Neural cell (in vitro differentiated cells): Measurements from ENCODE around the gene HTD2. TPM values are rescaled to one million over a fixed set of nuclear protein-coding genes. Genes with fewer than 3 reads are reported as not detected.

ENCODE experiments used
- H2AFZ ChIP-seq: fragments of 200-600, 300-800 bp; sonication (generic), shearing (Covaris generic); 2 replicates; pipeline ENCODE4 v1.6.0; 2014; ENCODE audit warnings: low read depth, mild to moderate bottlenecking, antibody characterized with exemption, low read length, moderate library complexity
- H3F3A ChIP-seq: fragments of 200-600 bp; shearing (Covaris generic); 2 replicates; pipeline ENCODE4 v1.6.1; 2016; ENCODE audit warnings: mild to moderate bottlenecking, moderate library complexity, mixed read lengths, antibody characterized with exemption, low read length; ENCODE audit not compliant: insufficient read depth, poor library complexity, severe bottlenecking
- H3K27ac ChIP-seq: fragments of 200-600, 300-800 bp; sonication (generic), shearing (Covaris generic); 2 replicates; pipeline ENCODE4 v1.5.1; 2014; ENCODE audit warnings: mild to moderate bottlenecking, low read length, moderate library complexity
- H3K27me3 ChIP-seq: fragments of 300-800, 200-600 bp; sonication (generic), shearing (Covaris generic); 2 replicates; pipeline ENCODE4 v1.6.0; 2014; ENCODE audit warnings: mild to moderate bottlenecking, low read depth, low read length, moderate library complexity; ENCODE audit not compliant: insufficient read depth
- H3K36me3 ChIP-seq: fragments of 300-800, 200-600 bp; sonication (generic), shearing (Covaris generic); 2 replicates; pipeline ENCODE4 v1.5.1; 2014; ENCODE audit warnings: mild to moderate bottlenecking, antibody characterized with exemption, low read length, moderate library complexity; ENCODE audit not compliant: insufficient read depth
- H3K4me2 ChIP-seq: fragments of 300-800, 200-600 bp; sonication (generic), shearing (Covaris generic); 2 replicates; pipeline ENCODE4 v1.6.0; 2014; ENCODE audit warnings: mild to moderate bottlenecking, low read length
- H3K4me3 ChIP-seq: fragments of 300-800, 200-600 bp; sonication (generic), shearing (Covaris generic); 2 replicates; pipeline ENCODE4 v1.5.1; 2014; ENCODE audit warnings: mild to moderate bottlenecking, low read length, moderate library complexity
- H3K79me2 ChIP-seq: fragments of 200-600 bp; shearing (Covaris generic); replicated peaks from 2 replicates; pipeline ENCODE4 v1.6.0; 2014; ENCODE audit warnings: mild to moderate bottlenecking, low read length, moderate library complexity; ENCODE audit not compliant: insufficient read depth
- H3K9ac ChIP-seq: fragments of 300-800, 200-600 bp; sonication (generic), shearing (Covaris generic); 2 replicates; pipeline ENCODE4 v1.6.1; 2016; ENCODE audit warnings: mild to moderate bottlenecking, low read length, mixed read lengths
- H3K9me2 ChIP-seq: fragments of 200-600 bp; shearing (Covaris generic); 2 replicates; pipeline ENCODE4 v1.6.1; 2016; ENCODE audit warnings: mild to moderate bottlenecking, low read length, mixed read lengths; ENCODE audit not compliant: insufficient read depth
- H3K9me3 ChIP-seq: fragments of 200-600, 300-800 bp; sonication (generic), shearing (Covaris generic); 2 replicates; pipeline ENCODE4 v1.6.1; 2016; ENCODE audit warnings: mild to moderate bottlenecking, mixed run types, low read length, moderate library complexity, mixed read lengths
- H4K20me1 ChIP-seq: fragments of 200-600 bp; shearing (Covaris generic); 2 replicates; pipeline ENCODE4 v1.6.1; 2016; ENCODE audit warnings: mild to moderate bottlenecking, mixed run types; ENCODE audit not compliant: insufficient read depth
- EP300 ChIP-seq: fragments of 450-650 bp; conservative IDR thresholded peaks from 2 replicates; pipeline ENCODE4 v1.6.1; 2014; ENCODE audit warnings: antibody characterized with exemption, mild to moderate bottlenecking, moderate library complexity; ENCODE audit not compliant: poor library complexity, severe bottlenecking
- EZH2 ChIP-seq: fragments of 200-600, 300-800 bp; shearing (Covaris generic), sonication (generic); IDR thresholded peaks from 2 replicates; pipeline ENCODE4 v1.6.1; 2014; ENCODE audit warnings: antibody characterized with exemption, low read length, borderline replicate concordance, mild to moderate bottlenecking; ENCODE audit not compliant: insufficient read depth, poor library complexity, severe bottlenecking
- MXI1 ChIP-seq: fragments of 450-650 bp; conservative IDR thresholded peaks from 2 replicates; pipeline ENCODE4 v1.6.1; 2014; ENCODE audit warnings: antibody characterized with exemption, mild to moderate bottlenecking; ENCODE audit not compliant: poor library complexity, severe bottlenecking
- POLR2AphosphoS5 ChIP-seq: IDR thresholded peaks from 2 replicates; pipeline ENCODE4 v1.6.1; 2012
- RAD21 ChIP-seq: fragments of 450-650 bp; conservative IDR thresholded peaks from 2 replicates; pipeline ENCODE4 v1.6.1; 2014; ENCODE audit warnings: antibody characterized with exemption, mild to moderate bottlenecking, moderate library complexity
- SMC3 ChIP-seq: fragments of 450-650 bp; conservative IDR thresholded peaks from 2 replicates; pipeline ENCODE4 v1.6.1; 2014; ENCODE audit warnings: antibody characterized with exemption, mild to moderate bottlenecking, moderate library complexity; ENCODE audit not compliant: poor library complexity
- TAF1 ChIP-seq: IDR thresholded peaks from 2 replicates; pipeline ENCODE4 v1.6.1; 2012; ENCODE audit warnings: low read depth
- polyA plus RNA-seq: library from polyadenylated mRNA; depleted of rRNA; stranded (reverse); fragments of >200 nt; gene quantifications from 2 replicates; pipeline ENCODE4 v1.2.3, GENCODE V29; 2014
- TF ChIP-seq, protein P1 (sequence below): fragments of 450-650 bp; IDR thresholded peaks from 2 replicates; pipeline ENCODE4 v1.5.1; 2014; ENCODE audit warnings: antibody characterized with exemption, mild to moderate bottlenecking, moderate library complexity; ENCODE audit not compliant: poor library complexity, severe bottlenecking
- TF ChIP-seq, protein P2 (sequence below): IDR thresholded peaks from 2 replicates; pipeline ENCODE4 v1.6.1; 2012; ENCODE audit warnings: borderline replicate concordance

The HTD2 gene
- polyA plus RNA-seq, 1 donor from 2014 or later: 19.0 TPM

DNA sequence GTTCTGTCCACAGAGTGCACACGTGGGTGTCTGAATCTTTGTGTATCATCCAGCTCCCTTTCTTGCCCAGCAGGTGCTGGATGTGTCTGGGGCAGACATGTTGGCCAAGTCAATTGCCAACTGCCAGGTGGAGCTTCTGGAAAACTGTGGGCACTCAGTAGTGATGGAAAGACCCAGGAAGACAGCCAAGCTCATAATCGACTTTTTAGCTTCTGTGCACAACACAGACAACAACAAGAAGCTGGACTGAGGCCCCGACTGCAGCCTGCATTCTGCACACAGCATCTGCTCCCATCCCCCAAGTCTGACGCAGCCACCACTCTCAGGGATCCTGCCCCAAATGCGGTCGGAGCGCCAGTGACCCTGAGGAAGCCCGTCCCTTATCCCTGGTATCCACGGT lies 12.8 kb upstream of the HTD2 start:
- Histone ChIP-seq H3K9me3 (no peaks in the 10 kb centered on the region), H3K27ac (no peak overlapping the region), H3K79me2 (no peaks in the 10 kb centered on the region), H3K27me3 (no peaks in the 10 kb centered on the region), H3F3A (no peaks in the 10 kb centered on the region), H4K20me1 (no peaks in the 10 kb centered on the region), H3K4me3 (no peak overlapping the region), H3K4me2 (no peak overlapping the region), H3K36me3 (no peaks in the 10 kb centered on the region), H2AFZ (no peak overlapping the region), H3K9ac (no peak overlapping the region), H3K9me2 (no peaks in the 10 kb centered on the region)
- no peak for TF ChIP-seq SMC3

DNA sequence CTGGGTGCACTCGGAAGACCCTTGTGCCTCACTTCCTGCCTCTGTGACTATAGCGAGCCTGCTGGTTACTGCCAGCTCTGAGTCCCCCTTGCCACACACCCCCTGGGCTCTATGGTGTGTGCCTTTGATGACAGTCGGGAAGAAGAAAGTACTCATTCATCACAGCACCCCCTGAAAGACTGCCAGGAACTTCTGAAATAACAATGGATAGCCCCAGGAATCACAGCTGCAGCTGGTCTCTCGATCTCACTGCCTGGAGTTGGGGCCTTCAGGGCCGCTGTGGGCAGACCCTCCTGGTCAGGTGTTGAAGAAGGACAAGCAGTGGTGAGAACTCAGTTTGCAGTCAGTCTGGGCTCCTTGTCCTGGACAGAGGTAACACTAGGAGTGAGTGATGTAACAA lies 10.1 kb upstream of the HTD2 start:
- no peak overlapping the region for H3K27ac ChIP-seq
- H3K4me2 ChIP-seq: no peak overlapping the region
- no peaks in the 10 kb centered on the region for H3K9me3 ChIP-seq
- TF ChIP-seq TAF1 (no peak), EZH2 (no peak), SMC3 (no peak), MXI1 (no peak), POLR2AphosphoS5 (no peak), EP300 (no peak), RAD21 (no peak)
- TF ChIP-seq, protein P1, sequence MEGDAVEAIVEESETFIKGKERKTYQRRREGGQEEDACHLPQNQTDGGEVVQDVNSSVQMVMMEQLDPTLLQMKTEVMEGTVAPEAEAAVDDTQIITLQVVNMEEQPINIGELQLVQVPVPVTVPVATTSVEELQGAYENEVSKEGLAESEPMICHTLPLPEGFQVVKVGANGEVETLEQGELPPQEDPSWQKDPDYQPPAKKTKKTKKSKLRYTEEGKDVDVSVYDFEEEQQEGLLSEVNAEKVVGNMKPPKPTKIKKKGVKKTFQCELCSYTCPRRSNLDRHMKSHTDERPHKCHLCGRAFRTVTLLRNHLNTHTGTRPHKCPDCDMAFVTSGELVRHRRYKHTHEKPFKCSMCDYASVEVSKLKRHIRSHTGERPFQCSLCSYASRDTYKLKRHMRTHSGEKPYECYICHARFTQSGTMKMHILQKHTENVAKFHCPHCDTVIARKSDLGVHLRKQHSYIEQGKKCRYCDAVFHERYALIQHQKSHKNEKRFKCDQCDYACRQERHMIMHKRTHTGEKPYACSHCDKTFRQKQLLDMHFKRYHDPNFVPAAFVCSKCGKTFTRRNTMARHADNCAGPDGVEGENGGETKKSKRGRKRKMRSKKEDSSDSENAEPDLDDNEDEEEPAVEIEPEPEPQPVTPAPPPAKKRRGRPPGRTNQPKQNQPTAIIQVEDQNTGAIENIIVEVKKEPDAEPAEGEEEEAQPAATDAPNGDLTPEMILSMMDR: no peak
- TF ChIP-seq, protein P2, sequence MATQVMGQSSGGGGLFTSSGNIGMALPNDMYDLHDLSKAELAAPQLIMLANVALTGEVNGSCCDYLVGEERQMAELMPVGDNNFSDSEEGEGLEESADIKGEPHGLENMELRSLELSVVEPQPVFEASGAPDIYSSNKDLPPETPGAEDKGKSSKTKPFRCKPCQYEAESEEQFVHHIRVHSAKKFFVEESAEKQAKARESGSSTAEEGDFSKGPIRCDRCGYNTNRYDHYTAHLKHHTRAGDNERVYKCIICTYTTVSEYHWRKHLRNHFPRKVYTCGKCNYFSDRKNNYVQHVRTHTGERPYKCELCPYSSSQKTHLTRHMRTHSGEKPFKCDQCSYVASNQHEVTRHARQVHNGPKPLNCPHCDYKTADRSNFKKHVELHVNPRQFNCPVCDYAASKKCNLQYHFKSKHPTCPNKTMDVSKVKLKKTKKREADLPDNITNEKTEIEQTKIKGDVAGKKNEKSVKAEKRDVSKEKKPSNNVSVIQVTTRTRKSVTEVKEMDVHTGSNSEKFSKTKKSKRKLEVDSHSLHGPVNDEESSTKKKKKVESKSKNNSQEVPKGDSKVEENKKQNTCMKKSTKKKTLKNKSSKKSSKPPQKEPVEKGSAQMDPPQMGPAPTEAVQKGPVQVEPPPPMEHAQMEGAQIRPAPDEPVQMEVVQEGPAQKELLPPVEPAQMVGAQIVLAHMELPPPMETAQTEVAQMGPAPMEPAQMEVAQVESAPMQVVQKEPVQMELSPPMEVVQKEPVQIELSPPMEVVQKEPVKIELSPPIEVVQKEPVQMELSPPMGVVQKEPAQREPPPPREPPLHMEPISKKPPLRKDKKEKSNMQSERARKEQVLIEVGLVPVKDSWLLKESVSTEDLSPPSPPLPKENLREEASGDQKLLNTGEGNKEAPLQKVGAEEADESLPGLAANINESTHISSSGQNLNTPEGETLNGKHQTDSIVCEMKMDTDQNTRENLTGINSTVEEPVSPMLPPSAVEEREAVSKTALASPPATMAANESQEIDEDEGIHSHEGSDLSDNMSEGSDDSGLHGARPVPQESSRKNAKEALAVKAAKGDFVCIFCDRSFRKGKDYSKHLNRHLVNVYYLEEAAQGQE: no peak
- H3F3A ChIP-seq: no peaks in the 10 kb centered on the region
- H3K9me2 ChIP-seq: no peaks in the 10 kb centered on the region
- H3K4me3 ChIP-seq: no peak overlapping the region
- no peak overlapping the region for H2AFZ ChIP-seq
- no peak overlapping the region for H3K9ac ChIP-seq
- H3K27me3 ChIP-seq: no peaks in the 10 kb centered on the region
- no peaks in the 10 kb centered on the region for H3K79me2 ChIP-seq
- no peaks in the 10 kb centered on the region for H4K20me1 ChIP-seq
- no peaks in the 10 kb centered on the region for H3K36me3 ChIP-seq

GRCh38 chr3:58296843-58297242 lies 9.5 kb upstream of the HTD2 start:
- no peak for TF ChIP-seq TAF1
- no peak for TF ChIP-seq MXI1
- TF ChIP-seq, protein P2: no peak
- TF ChIP-seq, protein P1: no peak
- no peak for TF ChIP-seq SMC3
- TF ChIP-seq POLR2AphosphoS5: no peak
- no peak for TF ChIP-seq RAD21
- H3F3A ChIP-seq: no peaks in the 10 kb centered on the region
- no peaks in the 10 kb centered on the region for H3K36me3 ChIP-seq
- H3K9me3 ChIP-seq: no peaks in the 10 kb centered on the region
- H3K9ac ChIP-seq: no peak overlapping the region
- no peak overlapping the region for H3K27ac ChIP-seq
- no peaks in the 10 kb centered on the region for H3K27me3 ChIP-seq
- H3K9me2 ChIP-seq: no peaks in the 10 kb centered on the region
- no peaks in the 10 kb centered on the region for H4K20me1 ChIP-seq
- no peak overlapping the region for H3K4me3 ChIP-seq
- no peaks in the 10 kb centered on the region for H3K79me2 ChIP-seq
- H3K4me2 ChIP-seq: no peak overlapping the region
- H2AFZ ChIP-seq: no peak overlapping the region
